ENCODE data around the gene HINT2.

Gene HINT2

DNA sequence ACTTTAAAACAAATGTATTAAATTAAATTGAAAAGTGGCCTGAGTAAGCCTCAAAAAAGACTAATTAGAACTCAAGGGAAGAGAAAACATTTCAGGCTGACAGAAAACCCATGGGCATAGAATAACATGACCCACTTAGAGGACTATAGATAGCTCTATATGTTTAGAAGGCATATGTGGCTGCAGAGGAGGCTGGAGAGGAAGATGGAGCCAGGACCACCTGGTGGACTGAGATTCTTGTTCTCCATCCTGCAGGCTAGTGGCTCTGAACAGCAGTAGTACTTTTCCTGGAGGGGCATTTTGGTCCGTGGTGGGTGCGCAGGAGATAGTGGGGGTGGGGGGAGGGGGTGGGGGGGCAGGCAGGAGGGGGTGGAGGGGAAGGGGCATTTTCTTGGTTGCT is 33.8 kb downstream of the HINT2 start:
- no peak for DNase-seq

DNA sequence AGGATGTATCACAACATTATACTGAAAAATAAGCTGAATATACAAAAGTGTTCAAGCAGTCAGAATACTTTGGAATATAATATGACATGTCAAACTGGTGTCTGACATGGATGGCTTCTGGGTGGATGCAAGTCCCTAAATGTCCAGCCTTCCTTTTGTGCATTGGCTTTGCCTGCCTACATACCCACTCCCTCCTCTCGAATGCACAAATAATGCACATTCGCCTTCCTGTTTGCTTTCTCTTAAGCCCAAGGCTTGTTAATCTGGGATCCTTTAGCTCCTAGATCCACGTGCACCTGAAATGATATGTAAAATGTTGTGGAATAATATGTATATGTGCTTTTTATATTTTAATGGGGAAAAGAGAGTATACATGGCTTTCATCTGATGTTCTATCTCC is 36.3 kb downstream of the HINT2 start:
- DNase-seq, result no peak

GRCh38 chr9:35776018-35776417 is 38.8 kb downstream of the HINT2 start:
- no peak for DNase-seq

GRCh38 chr9:35774907-35775635 is 39.8 kb downstream of the HINT2 start:
- DNase-seq, result peak in 5 of 51 donors; percentile 10 to 19 (median 14)

- no peak for DNase-seq
These were observed 42.9 kb downstream of the HINT2 start for GRCh38 chr9:35771943-35772342.

GRCh38 chr9:35771534-35771933 is 43.3 kb downstream of the HINT2 start:
- DNase-seq, result no peak

GRCh38 chr9:35771075-35771433 is 43.8 kb downstream of the HINT2 start:
- no peak for DNase-seq

GRCh38 chr9:35769763-35770162 is 45.1 kb downstream of the HINT2 start:
- DNase-seq, result no peak

DNA sequence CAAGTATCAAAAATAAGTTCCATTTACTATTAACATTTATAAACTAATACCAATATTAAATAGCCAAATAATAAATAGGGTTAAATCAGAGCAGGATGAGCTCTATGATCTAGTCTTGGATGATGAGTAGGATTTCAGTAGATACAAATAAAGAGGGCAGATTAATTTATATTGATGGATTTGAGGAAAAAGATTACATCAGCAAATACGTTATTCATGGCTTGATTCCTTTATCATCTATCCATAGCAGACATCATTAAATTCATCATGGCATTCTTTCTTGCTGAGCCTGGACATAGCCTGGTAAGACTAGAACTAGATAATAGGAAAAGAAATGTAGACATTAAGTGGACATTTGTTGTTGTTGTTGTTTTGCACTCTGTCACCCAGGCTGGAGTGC is 47.4 kb downstream of the HINT2 start:
- DNase-seq, result no peak

DNA sequence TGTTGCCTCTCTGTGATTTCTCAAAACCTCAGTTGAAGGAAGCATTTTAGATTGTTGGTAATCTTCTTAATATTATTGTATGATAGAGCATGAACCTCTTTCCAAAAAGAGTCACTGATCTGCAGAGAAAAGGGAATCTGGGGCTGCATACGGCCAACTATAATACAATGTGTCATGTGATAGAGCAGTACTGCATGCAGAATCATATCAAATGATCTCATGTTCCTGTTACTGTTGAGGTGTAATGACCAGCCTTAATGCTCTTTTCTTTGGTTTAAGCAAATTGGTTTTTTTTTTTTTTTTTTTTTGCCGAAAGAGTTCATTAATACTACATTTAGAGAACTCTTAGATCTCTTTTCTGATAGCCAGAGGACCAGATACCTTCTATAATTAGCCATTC is 47.8 kb downstream of the HINT2 start:
- DNase-seq, result no peak

GRCh38 chr9:35763803-35764202 is 51.0 kb downstream of the HINT2 start:
- DNase-seq, result no peak

DNA sequence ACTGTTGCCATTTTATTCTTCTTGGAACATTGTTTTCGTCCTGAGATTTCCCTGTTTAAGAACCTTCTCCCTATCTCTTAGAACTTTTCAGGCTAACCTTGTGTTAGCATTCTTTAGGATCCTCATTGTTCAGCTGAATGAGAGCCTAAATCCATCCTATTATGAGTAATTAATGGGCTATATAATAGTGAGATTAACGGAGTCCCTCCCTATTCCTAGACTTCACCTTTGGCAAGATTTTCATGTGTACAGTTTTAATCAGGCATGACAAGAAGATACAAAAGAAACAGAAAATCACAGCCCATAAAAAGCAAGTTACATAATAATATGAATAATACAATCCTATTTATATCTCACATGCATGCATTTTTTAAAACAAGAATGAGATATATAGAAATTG is 51.7 kb downstream of the HINT2 start:
- DNase-seq, result no peak

Data from hypothalamus (tissue), 51 donors.